HG03039 (cell line): ENCODE data around the gene FAM219B.
"Not testable (repeated sequence)": the region's sequence is repeated elsewhere in the genome, so short reads cannot be mapped to it uniquely, and the experiment has no call there.

Source experiments
- ATAC-seq: cut with Tn5 transposase; IDR thresholded peaks from one replicate; pipeline ENCODE4 v1.9.1; 2021; ENCODE audit warnings: mild to moderate bottlenecking, moderate library complexity; ENCODE audit not compliant: unreplicated experiment

Gene FAM219B, protein sequence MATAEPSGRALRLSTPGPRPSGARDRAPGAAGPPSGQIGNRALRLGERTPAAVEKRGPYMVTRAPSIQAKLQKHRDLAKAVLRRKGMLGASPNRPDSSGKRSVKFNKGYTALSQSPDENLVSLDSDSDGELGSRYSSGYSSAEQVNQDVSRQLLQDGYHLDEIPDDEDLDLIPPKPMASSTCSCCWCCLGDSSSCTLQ

DNA sequence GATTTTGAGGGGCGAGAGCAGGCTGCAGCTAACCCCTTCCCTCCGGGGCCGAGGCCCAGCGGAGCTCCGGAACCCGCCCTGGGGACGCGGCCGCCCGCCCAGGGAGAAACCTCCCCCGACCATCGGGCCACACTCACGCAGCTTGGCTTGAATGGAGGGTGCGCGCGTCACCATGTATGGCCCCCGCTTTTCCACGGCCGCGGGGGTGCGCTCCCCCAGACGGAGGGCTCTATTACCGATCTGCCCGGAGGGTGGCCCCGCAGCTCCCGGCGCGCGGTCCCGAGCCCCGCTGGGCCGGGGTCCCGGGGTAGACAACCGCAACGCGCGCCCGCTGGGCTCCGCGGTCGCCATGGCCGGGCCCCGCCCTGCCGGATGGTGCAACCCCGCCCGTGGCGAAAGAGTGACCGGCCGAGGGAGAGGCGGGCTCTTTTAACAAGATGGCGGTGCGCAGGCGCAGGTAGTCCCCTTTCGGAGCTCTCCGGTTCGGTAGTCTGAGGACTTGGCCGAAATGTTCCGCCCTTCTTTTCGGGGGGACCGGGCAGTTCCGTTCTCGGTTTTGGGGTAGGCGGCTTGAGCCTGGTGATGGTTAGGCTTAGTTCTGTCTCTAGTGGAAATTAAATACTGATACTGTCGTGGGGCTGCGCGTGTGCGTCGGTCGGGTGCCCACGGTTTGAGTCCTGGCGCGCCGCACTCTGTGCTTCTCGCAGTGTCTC lies at the start of gene FAM219B:
Gene FAM219B (minus strand): TSS at position 402 of the 713 bp plus-strand sequence. CDS start 51 bp downstream, at position 351.
- peak; percentile 77 for ATAC-seq

DNA sequence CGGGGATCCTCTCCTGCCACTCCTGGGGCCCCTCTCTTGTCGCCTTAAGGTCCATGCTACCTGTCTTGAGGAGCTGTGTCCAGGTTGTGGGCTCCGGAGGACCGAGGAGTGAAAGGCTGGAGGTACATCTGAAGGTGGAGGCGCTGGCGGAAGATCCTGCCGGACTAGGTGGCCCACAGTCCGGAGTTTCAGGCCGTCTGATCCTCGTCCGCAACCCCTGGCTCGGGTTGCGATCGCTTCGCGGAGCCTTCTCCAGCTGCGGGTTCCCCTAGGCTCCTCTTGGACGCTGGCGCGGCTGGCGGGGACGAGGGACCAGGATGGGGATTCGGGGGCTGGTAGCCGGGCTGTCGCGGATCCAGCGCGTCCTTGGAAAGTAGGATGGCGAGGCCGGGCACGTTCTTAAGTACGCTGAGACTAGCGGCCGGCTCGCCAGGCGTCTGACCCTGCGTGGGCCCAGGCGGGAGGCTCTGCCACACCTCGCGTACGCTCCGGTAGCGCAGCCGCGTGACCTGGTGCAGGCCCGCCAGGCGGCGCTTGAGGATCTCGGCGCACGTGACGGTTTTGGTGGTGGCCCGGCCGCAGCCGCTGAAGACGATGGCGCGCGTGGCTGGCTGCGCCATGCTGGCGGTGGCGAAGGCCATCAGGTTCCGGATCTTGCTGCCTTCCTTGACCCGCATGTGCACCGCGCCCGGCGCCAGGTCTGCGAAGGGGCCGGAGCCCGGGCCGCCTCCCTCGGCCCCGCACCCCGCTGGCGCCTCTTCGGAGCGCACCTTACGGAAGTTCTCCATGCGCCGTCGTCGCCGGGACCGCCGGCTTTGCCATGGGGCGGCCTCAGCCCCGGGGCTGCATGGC lies 49.4 kb upstream of the FAM219B start:
- peak; percentile 36 for ATAC-seq

DNA sequence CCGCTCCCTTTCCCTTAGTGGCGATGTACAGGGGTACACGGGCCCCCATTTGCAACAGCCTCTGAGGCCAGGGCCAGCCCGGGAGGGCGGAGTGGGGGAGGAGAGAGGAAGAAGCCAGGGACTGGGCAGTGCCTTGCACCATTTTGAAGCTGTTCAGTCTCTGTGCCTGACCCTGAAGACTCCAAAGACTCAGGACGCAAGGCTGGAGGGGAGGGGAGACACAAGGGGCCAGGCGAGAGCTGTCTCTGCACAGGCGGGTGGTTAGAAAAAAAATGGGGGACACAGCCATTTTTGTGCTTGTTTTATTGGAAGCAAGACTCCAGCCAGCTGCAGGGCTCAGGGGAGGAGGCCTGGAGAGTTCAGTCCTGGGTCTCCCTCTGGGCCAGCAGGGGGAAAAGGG lies 48.4 kb upstream of the FAM219B start:
- ATAC-seq, result no peak

DNA sequence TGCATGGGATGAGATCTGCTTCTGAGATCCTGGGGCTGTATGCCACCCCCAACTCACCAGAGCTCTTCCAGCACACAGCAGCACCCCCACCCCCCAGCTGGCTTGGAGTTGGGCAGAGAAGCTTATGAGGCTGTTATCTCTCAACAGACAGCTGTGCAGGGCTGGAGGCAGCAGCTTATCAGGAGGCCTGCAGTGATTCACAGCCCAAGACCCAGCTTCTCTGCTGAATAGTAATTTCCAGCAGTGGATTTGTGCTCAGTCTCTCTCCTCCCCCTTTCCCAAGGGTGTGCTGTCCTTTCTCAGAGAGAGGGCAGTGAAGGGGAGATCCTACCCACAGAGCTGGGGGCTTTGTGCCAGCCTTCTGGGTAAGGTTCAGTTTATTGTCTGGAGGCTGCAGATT lies 47.9 kb upstream of the FAM219B start:
- no peak for ATAC-seq

DNA sequence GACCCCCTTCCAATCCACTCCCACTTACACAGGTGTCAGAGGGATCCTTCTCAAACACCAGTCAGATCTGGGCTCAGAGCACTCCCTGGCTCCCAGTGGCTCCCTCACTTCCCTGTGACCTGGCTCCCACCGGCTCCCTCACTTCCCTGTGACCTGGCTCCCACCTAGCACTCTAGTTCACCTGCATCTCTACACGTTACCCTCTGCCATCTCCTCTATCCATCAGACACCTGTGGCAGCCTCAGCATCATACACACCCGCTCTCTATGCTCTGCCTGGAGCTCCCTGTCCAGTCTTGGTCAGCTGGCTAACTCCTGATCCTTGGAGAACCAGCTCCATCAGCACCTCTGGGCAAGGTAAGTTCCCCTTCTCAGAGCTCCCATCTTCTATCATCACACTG lies 44.4 kb upstream of the FAM219B start:
- no peak for ATAC-seq

DNA sequence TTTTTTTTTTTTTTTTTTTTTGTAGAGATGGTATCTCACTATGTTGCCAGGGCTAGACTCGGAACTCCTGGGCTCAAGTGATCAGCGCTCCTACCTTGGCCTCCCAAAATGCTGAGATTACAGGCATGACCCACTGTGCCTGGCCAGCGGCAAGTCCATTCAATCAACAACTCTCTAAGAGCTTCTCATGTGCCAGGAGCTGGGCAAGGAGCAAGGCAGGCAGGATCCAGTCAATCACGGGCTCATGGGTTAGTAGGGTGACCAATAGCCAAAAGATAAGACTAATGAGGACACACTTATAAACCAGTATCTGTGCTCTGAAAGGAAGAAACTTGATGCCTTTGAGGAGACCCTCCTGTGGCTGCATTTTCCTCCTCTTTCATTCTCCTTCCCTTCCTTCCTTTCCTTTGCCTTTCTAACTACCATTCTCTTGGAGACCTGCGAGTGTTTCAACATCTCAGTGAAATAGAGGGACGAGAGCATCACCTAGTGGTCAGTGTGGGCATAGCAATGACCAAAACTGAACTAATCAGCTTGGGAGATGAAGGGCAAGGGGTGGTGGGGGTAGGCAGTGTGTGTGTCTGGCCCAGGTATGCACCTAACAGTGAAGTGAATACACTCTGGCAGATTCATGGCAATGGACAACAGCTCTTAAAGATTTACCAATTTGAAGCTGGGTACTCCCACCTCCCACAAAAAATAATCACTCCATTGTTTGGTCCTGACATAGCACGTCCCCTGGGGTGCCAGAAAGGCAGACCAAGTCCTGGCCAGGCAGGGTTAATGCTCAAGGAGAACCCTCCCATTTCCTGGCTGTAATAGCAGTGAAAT lies 43.6 kb upstream of the FAM219B start:
- no peak for ATAC-seq

DNA sequence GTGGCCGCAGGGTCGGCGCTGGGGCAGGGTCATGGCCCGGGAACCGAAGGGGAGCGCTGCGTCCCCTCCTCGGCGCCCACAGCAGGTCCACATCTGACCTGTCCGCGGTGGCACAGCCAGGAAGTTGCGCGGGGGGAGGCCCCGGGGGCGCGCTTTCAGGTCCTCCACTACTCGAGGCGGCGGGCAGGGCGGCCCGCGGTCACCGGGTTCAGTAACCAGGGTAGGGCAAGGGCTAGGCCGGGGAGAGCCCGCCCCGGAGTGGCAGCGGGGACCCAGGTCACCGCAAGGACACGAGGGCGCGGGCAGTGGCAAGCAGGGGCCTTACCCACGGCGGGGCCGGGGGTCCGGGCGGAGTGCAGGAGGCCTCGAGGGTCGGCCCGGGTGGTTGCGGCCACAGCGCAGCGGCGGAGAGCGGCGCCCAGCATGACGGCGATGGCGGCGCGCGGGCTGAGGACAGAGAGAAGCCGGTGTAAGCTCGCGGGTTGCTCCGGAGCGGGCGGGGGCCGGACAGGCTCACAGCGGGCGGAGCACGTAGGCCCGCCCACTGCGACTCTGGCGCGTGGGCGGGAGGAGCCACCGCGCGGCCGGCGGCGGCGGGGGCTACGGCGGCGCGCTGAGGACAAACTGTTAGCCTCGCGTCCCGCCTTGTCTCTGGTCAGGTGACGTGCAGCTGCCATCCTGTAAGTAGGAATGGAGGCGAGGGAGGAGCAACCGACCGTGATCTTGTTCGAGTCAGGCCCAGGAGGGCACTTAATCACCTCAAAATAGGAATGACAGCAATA lies 31.1 kb upstream of the FAM219B start, which contains the start of gene COX5A:
Gene COX5A (minus strand): TSS at position 484 of the 782 bp plus-strand sequence. CDS start 59 bp downstream, at position 425.
- peak; percentile 85 for ATAC-seq

DNA sequence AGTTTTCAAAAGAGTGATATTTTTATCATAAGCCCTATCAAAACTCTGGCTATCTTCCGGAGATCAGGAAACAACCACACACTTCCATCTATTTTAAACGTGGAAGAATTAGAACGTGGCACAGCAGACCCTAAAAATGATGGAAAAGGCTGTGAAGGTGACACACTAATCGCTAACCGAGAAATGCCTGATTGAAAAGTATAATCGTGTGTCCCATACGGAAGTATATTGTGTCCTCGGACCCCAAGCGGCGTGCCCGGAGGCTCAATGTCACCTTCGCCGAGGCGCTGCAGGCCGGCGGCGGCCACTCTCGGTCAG lies 30.6 kb upstream of the FAM219B start:
- no peak for ATAC-seq

DNA sequence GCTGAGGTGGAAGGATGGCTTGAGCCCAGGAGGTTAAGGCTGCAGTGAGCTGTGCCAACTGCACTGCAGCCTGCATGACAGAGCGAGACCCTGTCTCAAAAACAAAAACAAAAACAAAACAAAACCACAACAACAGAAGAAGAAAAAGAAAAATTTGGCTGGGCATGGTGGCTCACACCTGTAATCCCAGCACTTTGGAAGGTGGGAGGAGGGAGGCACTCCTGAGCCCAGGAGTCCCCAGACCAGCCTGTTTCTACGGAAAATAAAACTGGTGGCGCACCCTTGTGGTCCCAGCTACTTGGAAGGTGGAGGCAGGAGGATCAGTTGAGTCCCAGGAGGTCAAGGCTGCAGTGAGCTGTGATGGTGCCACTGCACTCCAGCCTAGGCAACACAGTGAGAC lies 28.5 kb upstream of the FAM219B start:
- ATAC-seq, result not testable (repeated sequence)

DNA sequence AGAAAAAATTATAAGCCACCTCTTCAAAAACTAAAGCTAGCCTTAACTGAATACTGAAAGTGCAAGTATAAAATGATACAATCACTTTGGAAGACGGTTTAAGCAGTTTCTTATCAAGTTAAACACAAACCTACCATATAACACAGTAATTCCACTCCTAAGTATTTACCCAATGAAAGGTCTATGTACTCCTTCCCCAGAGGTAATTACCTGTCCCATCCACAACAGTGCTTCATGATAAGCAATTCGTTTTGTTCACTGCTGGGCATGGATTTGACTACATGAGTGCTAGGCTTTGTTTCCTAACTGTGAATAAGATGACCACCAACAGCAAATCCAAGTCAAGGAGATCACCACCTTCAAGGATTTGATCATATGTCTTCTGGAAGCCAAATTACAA lies 26.9 kb upstream of the FAM219B start:
- no peak for ATAC-seq

DNA sequence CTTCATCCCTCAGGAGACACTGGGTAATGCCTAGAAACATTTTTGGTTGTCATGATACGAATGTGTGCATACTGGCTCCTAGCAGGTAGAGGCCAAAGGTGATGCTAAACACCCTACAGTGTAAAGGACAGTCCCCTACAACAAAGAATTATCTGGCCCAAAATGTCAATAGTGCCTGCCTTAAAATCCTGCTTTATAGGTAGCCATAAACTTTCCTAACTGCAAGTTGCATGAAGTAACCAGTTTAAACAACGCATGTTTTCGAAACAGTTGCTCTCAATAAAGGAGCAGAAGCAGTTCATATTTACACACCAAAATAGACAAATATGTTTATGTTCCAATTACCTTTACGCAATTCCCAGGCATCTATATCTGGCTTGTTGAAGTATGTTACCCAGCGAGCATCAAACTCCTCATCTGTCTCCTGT lies 22.1 kb upstream of the FAM219B start:
- no peak for ATAC-seq

DNA sequence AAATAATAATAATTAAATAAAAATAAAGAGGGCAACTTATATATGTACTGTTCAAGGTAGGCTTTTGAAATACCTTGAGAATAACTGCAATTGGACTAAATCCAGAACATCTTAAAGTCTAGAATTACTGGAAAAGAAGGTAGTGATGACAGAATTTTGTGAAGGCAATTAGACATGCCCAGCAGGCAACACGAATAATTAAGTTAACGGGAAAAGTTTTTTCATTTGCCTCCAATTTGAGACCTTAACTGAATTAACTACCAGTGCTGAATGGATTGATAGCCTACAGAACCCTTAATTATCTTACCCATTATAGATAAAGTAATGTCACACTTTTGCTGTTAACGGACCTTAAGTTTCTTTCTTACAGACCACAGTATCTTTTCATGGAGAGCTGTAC lies 17.9 kb upstream of the FAM219B start:
- ATAC-seq, result no peak

DNA sequence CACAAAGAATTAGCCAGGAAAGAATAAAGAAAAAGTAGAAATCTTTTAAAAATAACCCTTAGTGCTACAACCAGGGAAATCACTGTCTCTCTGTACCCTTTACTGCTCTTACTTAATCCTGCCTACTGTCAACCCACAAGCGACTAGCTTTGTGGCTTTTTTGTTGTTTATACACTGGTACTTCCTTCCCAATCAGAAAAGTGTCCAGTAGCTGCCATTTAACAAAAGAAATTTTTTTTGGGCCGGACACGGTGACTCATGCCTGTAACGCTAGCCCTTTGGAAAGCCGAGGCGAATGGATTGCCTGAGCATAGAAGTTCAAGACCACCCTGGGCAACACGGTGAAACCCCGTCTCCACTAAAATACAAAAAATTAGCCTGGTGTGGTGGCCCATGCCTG lies 13.8 kb upstream of the FAM219B start:
- ATAC-seq, result no peak

DNA sequence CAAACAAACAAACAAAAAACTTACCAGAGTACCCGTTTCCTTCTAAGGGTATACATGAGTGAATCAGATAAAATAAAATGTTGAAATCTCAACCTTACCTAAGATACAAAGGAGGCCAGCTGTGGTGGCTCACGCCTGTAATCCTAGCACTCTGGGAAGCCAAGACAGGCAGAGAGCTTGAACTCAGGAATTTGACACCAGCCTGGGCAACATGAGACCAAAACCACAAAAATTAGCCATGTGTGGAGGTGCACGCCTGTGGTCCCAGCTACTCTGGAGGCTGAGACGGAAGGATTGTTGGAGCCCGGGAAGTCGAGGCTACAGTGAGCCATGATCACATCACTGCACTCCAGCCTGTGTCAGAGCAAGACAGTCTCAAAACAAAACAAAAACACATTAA lies 11.0 kb upstream of the FAM219B start:
- no peak for ATAC-seq

DNA sequence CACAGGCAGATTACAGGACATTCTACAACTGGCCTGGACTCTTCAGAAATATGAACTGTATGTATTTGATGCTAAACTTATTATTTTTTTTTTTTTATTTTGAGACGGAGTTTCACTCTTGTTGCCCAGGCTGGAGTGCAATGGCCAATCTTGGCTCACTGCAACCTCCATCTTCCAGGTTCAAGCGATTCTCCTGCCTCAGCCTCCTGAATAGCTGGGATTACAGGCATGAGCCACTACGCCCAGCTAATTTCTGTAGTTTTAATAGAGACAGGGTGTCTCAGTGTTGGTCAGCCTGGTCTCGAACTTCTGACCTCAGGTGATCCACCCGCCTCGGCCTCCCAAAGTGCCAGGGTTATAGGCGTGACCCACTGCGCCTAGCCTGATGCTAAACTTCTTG lies 7.1 kb upstream of the FAM219B start:
- not testable (repeated sequence) for ATAC-seq

DNA sequence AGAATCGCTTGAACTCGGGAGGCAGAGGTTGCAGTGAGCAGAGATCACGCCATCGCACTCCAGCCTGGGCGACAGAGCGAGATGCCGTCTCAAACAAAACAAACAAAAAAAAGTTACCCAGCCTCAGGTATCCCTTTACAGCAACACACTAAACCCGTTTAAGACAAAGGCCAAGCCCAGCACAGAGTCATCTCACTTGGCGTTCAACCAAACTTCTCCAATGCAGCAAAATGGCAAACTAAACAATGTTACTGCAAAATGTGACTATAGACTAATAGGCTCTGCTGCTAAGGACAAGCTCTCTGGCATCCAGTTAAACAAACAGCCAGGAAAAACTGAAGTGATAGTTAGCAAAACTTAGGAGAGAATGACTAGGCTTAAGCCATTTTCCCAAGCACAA lies 6.4 kb upstream of the FAM219B start:
- ATAC-seq, result no peak

DNA sequence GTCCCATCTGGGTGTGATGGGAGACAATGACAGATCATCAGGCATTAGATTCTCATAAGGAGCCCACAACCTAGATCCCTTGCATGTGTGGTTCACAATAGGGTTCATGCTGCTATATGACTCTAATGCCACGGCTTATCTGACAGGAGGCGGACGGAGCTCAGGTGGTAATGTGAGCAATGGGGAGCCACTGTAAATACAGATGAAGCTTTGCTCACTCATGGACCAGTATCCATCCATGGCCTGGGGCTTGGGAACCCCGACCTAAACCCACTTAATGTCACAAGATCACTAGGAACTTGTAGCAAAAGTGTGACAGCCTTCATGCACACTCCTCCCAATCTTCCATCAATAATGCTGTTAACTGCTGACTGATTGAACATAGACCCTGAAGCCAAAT lies 2.0 kb upstream of the FAM219B start:
- no peak for ATAC-seq

DNA sequence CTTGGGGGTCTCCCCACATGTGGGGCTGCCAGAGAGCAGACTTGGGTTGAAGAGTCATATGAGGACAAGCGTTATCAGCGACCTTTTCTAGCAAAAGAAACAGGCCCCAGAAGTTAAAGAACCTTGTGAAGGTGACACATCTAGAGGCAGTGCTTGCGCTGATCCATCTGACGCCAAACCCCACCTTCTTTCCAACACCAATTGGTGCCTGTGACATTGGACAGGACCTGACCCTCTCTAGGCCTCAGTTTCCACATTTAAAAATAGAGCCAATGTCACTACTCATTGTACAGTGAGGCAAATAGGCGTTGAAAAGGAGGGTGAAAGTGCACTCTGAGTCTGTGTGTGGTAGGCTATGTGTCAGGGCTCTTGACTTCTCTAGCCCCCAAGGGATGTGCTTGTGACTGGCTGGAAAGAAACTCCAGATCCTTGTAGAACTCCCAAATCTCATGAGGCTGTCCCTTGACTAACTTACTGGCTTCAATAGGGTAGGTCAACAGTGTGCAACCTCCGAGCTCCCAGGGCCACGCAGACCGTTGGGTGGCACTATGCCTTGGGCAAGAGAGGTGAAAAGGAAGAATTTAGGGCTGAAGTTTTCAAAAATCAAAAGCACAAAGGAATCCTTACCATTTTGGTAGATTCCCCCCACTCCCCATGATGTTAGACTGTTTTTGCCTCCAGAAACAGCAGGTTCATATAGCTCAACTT lies 666 bp upstream of the FAM219B start:
- no peak for ATAC-seq

DNA sequence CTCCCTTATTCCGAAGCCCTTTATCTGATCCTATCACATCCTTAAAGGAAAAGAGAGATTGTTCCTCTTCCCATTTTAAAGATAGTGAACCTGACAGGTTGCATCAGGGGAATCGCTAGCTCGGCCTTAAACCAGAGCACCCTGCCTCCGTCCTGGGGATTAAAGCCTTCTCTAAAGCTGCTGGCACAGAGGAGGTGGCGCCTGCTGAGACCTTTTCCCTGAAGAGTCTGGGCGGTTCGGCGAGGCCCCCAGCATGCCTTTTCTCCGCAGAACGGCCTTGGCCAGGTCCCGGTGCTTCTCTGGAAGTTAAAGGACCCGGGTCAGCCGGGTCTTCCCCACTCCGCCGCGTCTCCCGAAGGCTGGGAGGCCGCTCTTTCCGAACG lies 593 bp downstream of the FAM219B start:
- peak; percentile 2 for ATAC-seq
